Thyroid gland (tissue), 4 donors: Measurements from ENCODE around the gene PTMS. TPM values are rescaled to one million over a fixed set of nuclear protein-coding genes. Genes with fewer than 3 reads are reported as not detected.

ENCODE experiments used
- DNase-seq, 2 donors: peaks; one replicate each; pipeline ENCODE4 v3.0.0-alpha.2; 2019
- H3K27ac ChIP-seq, 3 donors: fragments of 200-600 bp; sonication (generic); 1 replicate in 2 of 3; 2 replicates in 1 of 3; pipeline ENCODE4 v1.5.1; 2016 to 2019; ENCODE audit warnings: mild to moderate bottlenecking in 1 of 3, moderate library complexity in 1 of 3
- H3K27me3 ChIP-seq: fragments of 200-600 bp; sonication (generic); one replicate; pipeline ENCODE4 v1.5.1; 2019
- H3K36me3 ChIP-seq, 2 donors: fragments of 200-600 bp; sonication (generic); one replicate each; pipeline ENCODE4 v1.5.1; 2016 to 2019
- H3K4me1 ChIP-seq, 2 donors: fragments of 200-600 bp; sonication (generic); one replicate each; pipeline ENCODE4 v1.5.1; 2017 to 2019
- H3K4me3 ChIP-seq, 3 donors: fragments of 200-600 bp; sonication (generic); replicated peaks in 1 of 3; 1 replicate in 2 of 3; 2 replicates in 1 of 3; pipeline ENCODE4 v1.5.1; 2016; ENCODE audit warnings: mild to moderate bottlenecking in 1 of 3
- H3K9me3 ChIP-seq: fragments of 200-600 bp; sonication (generic); one replicate; pipeline ENCODE4 v1.5.1; 2017
- CTCF ChIP-seq, 6 experiments: fragments of 200-600 bp in 3 of 6; fragments of 450-650 bp in 3 of 6; sonication (generic) in 3 of 6; IDR thresholded peaks; one replicate each; pipeline ENCODE4 v1.5.1; 2016 to 2019; ENCODE audit warnings: antibody characterized with exemption in 6 of 6, mild to moderate bottlenecking in 2 of 6, inconsistent platforms in 1 of 6, moderate library complexity in 1 of 6
- POLR2A ChIP-seq, 2 donors: fragments of 450-650 bp; IDR thresholded peaks; one replicate each; pipeline ENCODE4 v1.6.1; 2017; ENCODE audit warnings: antibody characterized with exemption in 2 of 2, mild to moderate bottlenecking in 2 of 2, moderate library complexity in 1 of 2
- WGBS, 2 donors: methylation state at CpG; one replicate each; pipeline ENCODE4 v1.1.5; 2017; 5-methylcytosine and 5-hydroxymethylcytosine counted together
- intact Hi-C: fragments of 100-400 bp; cut with DNase I; formaldehyde crosslinking; loops from one replicate; pipeline ENCODE4 v1.15.1; 2023
- total RNA-seq, 4 donors: library from RNA; depleted of rRNA; stranded (reverse); fragments of >200 nt; gene quantifications; one replicate each; pipeline ENCODE4 v1.2.3, GENCODE V29; 2016

PTMS gene
- total RNA-seq, 4 donors from 2014 or later, result 60.0 to 186 (median 103) TPM

GRCh38 chr12:6758506-6759095 lies 7.6 kb upstream of the PTMS start:
- Histone ChIP-seq H3K9me3 (no peaks in the 10 kb centered on the region), H3K27ac (no peak overlapping the region), H3K27me3 (no peaks in the 10 kb centered on the region), H3K36me3 (no peaks in the 10 kb centered on the region), H3K4me3 (no peak overlapping the region), H3K4me1 (peaks cover 0 to 10% of the 10 kb centered on the region in 2 donors)
- DNase-seq, result no peak
- WGBS, 2 donors, result 83 to 86% methylated on average over 9 of the region's 9 CpGs
- intact Hi-C loops, result no loop called here
- TF ChIP-seq POLR2A (IDR thresholded peaks at IDR 0.05) (no peak), CTCF (IDR thresholded peaks at IDR 0.05) (no peak)

DNA sequence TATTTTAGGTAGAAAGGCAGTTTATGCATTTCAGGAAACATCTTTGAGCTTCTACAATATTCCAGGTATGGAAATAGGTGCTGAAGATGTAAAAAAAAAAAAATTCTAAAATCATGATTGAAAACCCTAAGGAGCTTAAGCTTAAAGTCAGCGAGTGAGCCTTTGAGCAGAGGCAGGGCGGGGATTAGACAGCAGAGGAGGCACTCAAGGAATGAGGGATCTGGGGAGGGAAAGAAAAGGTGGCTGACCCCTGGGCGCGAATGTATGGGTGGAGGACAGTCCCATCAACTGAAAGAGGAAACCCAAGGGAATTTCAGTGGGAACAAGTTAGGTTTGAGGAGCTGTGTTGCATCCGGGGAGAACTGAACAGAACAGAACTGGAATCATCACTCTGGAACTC lies 6.4 kb upstream of the PTMS start:
- Histone ChIP-seq H3K4me3 (no peak overlapping the region), H3K36me3 (no peaks in the 10 kb centered on the region), H3K27ac (no peak overlapping the region), H3K9me3 (no peaks in the 10 kb centered on the region), H3K27me3 (no peaks in the 10 kb centered on the region), H3K4me1 (peaks cover 3 to 13% of the 10 kb centered on the region in 2 donors)
- intact Hi-C loops, result no loop called here
- no peak for DNase-seq
- TF ChIP-seq POLR2A (IDR thresholded peaks at IDR 0.05) (no peak), CTCF (IDR thresholded peaks at IDR 0.05) (no peak)
- WGBS, 2 donors, result 84 to 90% methylated on average over 5 of the region's 5 CpGs

- Histone ChIP-seq H3K4me3 (no peak overlapping the region), H3K9me3 (no peaks in the 10 kb centered on the region), H3K36me3 (no peaks in the 10 kb centered on the region), H3K27me3 (no peaks in the 10 kb centered on the region), H3K27ac (peak overlapping the region; percentile 75 to 97 (median 94)), H3K4me1 (peaks cover 21 to 27% of the 10 kb centered on the region in 2 donors)
- DNase-seq, result no peak
- intact Hi-C loops, result no loop called here
- TF ChIP-seq POLR2A (IDR thresholded peaks at IDR 0.05) (no peak), CTCF (IDR thresholded peaks at IDR 0.05) (no peak)
- 69% methylated on average over 4 of the region's 4 CpGs for WGBS, 2 donors
Measured at GRCh38 chr12:6763380-6763779, 2.8 kb upstream of the PTMS start.

DNA sequence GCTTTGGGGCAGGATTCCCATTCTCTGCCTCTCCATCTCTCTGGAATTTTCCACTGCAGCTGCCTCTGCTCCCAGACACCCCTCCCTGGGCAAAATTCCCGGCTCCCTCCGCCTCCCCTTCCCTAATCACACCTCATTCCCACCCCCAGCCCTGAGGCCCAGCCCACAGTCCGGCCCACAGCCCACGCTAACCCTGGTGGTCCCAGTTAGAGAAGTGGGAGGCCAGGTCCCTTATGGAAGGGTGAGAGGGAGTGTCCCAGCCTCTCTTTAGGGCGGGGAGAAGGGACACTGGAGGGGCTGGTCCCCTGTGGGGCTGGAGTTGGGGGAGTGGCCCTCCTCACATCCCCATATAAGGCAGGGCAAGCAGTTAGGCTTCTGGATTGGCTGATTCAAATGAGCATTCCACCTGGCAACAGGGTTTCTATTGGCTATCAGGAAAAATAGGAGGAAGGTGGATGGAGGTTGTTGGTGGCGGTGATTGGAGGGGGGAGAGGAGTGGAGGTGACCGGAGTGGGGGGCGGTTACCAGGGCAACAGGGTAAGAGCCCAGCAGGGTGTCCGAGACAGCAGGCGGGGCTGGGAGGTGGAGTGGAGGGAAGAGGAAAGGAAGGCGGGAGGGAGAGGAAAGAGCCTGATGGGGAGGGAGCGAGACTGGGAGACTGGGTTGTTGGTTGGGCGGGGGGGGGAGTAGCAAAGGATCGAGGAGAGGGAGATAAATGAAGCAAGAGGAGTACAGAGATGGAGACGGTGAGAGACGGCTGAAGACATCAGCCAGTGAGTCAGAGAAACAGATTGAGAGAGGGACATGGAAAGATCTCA lies 1.9 kb upstream of the PTMS start:
- Histone ChIP-seq H3K4me1 (peaks cover 26 to 34% of the 10 kb centered on the region in 2 donors), H3K36me3 (no peaks in the 10 kb centered on the region), H3K27ac (peak overlapping the region; percentile 75 to 97 (median 94)), H3K27me3 (no peaks in the 10 kb centered on the region), H3K9me3 (no peaks in the 10 kb centered on the region), H3K4me3 (peak overlapping the region in 1 of 3 donors; percentile 25)
- 1 to 2% methylated on average over 16 of the region's 16 CpGs for WGBS, 2 donors
- DNase-seq, result peak; percentile 97 to 98
- TF ChIP-seq POLR2A (IDR thresholded peaks at IDR 0.05), result peak in 1 of 2 donors; percentile 78
- no peak for TF ChIP-seq CTCF (IDR thresholded peaks at IDR 0.05)
- intact Hi-C loops, result no loop called here
